Suprapubic skin (tissue), 4 donors: Measurements from ENCODE around the gene POLG2. TPM values are rescaled to one million over a fixed set of nuclear protein-coding genes. Genes with fewer than 3 reads are reported as not detected.
"Not testable (repeated sequence)": the region's sequence is repeated elsewhere in the genome, so short reads cannot be mapped to it uniquely, and the experiment has no call there.

Experiments
- DNase-seq, 2 donors: peaks; one replicate each; pipeline ENCODE4 v3.0.0-alpha.2; 2019; ENCODE audit warnings: low spot score in 2 of 2
- H3K27ac ChIP-seq: fragments of 200-600 bp; sonication (generic); one replicate; pipeline ENCODE4 v1.5.1; 2019
- H3K27me3 ChIP-seq: fragments of 200-600 bp; sonication (generic); one replicate; pipeline ENCODE4 v1.5.1; 2019
- H3K36me3 ChIP-seq: fragments of 200-600 bp; sonication (generic); one replicate; pipeline ENCODE4 v1.5.1; 2019
- H3K4me1 ChIP-seq: fragments of 200-600 bp; sonication (generic); one replicate; pipeline ENCODE4 v1.5.1; 2019
- H3K4me3 ChIP-seq: fragments of 200-600 bp; sonication (generic); one replicate; pipeline ENCODE4 v1.5.1; 2019; ENCODE audit warnings: mild to moderate bottlenecking
- H3K9me3 ChIP-seq: fragments of 200-600 bp; sonication (generic); one replicate; pipeline ENCODE4 v1.5.1; 2019
- EP300 ChIP-seq: sonication (generic); formaldehyde crosslinking; IDR thresholded peaks from one replicate; pipeline ENCODE4 v1.6.1; 2017; ENCODE audit warnings: antibody characterized with exemption
- POLR2A ChIP-seq, 2 donors: fragments of 450-650 bp; IDR thresholded peaks; one replicate each; pipeline ENCODE4 v1.6.1; 2017; ENCODE audit warnings: antibody characterized with exemption in 2 of 2, mild to moderate bottlenecking in 2 of 2, moderate library complexity in 2 of 2
- POLR2AphosphoS5 ChIP-seq, 3 donors: sonication (generic); formaldehyde crosslinking; IDR thresholded peaks; one replicate each; pipeline ENCODE4 v1.6.1; 2017; ENCODE audit warnings: antibody characterized with exemption in 3 of 3
- WGBS: methylation state at CpG from one replicate; pipeline ENCODE4 v1.1.5; 2018; 5-methylcytosine and 5-hydroxymethylcytosine counted together
- total RNA-seq, 4 donors: library from RNA; depleted of rRNA; stranded (reverse); fragments of >200 nt; gene quantifications; one replicate each; pipeline ENCODE4 v1.1.0, GENCODE V29; 2016
- TF ChIP-seq, protein P1 (sequence below), 2 donors: fragments of 200-600 bp in 1 of 2; fragments of 450-650 bp in 1 of 2; sonication (generic) in 1 of 2; IDR thresholded peaks; one replicate each; pipeline ENCODE4 v1.5.1; 2016 to 2019; ENCODE audit warnings: antibody characterized with exemption in 2 of 2, mild to moderate bottlenecking in 1 of 2, moderate library complexity in 1 of 2

POLG2 gene
- total RNA-seq, 4 donors from 2014 or later = 2.7 to 23.2 (median 5.0) TPM

DNA sequence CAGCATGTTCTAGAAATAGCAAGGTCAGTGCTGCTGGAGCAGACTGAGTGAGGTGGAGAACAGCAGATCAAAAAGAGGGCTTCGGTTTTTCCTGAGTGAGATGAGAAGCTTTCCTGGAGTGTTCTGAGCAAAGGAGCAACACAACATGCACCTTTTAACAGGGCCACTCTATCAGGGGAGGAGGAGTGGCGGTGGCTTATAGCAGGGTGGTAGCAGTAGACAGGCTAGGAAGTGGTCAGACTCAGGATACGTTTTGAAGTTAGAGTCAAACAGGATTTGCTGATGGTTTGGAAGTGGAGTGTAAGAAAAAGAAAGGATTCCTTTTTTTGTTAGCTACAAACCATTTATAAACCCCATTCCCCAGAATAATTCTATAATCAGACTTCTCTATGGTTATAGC, 12.5 kb downstream of the POLG2 start:
- 91% methylated on average over 3 of the region's 3 CpGs for WGBS
- Histone ChIP-seq H3K4me1 (no peaks in the 10 kb centered on the region), H3K27me3 (no peaks in the 10 kb centered on the region), H3K9me3 (no peaks in the 10 kb centered on the region), H3K36me3 (peaks cover 47% of the 10 kb centered on the region), H3K27ac (no peak overlapping the region), H3K4me3 (no peak overlapping the region)
- no peak for DNase-seq
- TF ChIP-seq POLR2AphosphoS5 (IDR thresholded peaks at IDR 0.05) = no peak
- no peak for TF ChIP-seq EP300
- no peak for TF ChIP-seq POLR2A (IDR thresholded peaks at IDR 0.05)
- TF ChIP-seq, protein P1, sequence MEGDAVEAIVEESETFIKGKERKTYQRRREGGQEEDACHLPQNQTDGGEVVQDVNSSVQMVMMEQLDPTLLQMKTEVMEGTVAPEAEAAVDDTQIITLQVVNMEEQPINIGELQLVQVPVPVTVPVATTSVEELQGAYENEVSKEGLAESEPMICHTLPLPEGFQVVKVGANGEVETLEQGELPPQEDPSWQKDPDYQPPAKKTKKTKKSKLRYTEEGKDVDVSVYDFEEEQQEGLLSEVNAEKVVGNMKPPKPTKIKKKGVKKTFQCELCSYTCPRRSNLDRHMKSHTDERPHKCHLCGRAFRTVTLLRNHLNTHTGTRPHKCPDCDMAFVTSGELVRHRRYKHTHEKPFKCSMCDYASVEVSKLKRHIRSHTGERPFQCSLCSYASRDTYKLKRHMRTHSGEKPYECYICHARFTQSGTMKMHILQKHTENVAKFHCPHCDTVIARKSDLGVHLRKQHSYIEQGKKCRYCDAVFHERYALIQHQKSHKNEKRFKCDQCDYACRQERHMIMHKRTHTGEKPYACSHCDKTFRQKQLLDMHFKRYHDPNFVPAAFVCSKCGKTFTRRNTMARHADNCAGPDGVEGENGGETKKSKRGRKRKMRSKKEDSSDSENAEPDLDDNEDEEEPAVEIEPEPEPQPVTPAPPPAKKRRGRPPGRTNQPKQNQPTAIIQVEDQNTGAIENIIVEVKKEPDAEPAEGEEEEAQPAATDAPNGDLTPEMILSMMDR (IDR thresholded peaks at IDR 0.05) = no peak

DNA sequence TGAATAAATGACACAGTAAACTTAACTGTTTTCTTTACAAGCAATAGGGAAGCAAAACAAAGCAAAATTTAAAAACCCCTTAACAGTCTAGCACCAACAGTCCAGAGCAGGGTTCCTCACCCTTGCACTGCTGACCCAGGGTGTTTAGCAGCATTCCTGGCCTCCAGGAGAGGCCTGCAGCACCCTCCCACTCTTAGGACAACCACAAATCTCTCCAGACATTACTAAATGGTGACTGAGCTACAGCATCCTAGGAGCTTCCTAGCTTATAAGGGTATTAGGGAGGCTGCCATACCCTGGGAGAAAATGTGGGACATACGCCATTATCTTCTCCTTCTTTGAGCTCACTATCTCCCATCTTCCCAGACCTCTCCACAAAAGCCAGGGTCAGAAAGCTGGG, 15.9 kb downstream of the POLG2 start:
- Histone ChIP-seq H3K9me3 (no peaks in the 10 kb centered on the region), H3K27ac (no peak overlapping the region), H3K36me3 (peaks cover 29% of the 10 kb centered on the region), H3K27me3 (no peaks in the 10 kb centered on the region), H3K4me1 (no peaks in the 10 kb centered on the region), H3K4me3 (no peak overlapping the region)
- no peak for DNase-seq
- 100% methylated on average over 1 of the region's 1 CpG for WGBS
- TF ChIP-seq EP300 (no peak), POLR2AphosphoS5 (IDR thresholded peaks at IDR 0.05) (no peak), POLR2A (IDR thresholded peaks at IDR 0.05) (no peak)
- TF ChIP-seq, protein P1 (IDR thresholded peaks at IDR 0.05) = no peak

DNA sequence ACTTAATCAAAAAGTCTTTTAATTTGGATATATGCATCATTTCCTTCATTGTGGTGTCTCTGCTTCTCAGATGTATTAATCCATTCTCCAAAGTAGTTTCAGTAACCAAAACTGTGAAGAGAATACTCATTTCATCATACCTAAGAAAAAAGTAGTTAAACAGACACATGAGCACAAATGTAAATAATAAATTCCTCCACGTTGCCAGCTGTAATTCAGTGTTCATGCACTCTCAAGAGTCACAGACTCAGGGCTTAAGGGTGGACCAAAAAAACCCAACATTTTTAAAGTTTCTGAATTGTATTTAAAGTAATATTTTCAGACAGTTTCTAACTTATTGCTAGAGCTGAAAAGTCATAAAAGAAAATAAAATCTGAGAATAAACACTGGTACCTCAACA, 19.0 kb downstream of the POLG2 start:
- no peaks in the 10 kb centered on the region for H3K4me1 ChIP-seq
- H3K4me3 ChIP-seq = no peak overlapping the region
- H3K9me3 ChIP-seq = no peaks in the 10 kb centered on the region
- TF ChIP-seq EP300 = no peak
- no peak for TF ChIP-seq POLR2AphosphoS5 (IDR thresholded peaks at IDR 0.05)
- TF ChIP-seq, protein P1 (IDR thresholded peaks at IDR 0.05) = no peak
- no peak for TF ChIP-seq POLR2A (IDR thresholded peaks at IDR 0.05)
- peaks cover 10% of the 10 kb centered on the region for H3K36me3 ChIP-seq
- no peak for DNase-seq
- H3K27me3 ChIP-seq = no peaks in the 10 kb centered on the region
- no peak overlapping the region for H3K27ac ChIP-seq
- 32% methylated on average over 1 of the region's 1 CpG for WGBS

DNA sequence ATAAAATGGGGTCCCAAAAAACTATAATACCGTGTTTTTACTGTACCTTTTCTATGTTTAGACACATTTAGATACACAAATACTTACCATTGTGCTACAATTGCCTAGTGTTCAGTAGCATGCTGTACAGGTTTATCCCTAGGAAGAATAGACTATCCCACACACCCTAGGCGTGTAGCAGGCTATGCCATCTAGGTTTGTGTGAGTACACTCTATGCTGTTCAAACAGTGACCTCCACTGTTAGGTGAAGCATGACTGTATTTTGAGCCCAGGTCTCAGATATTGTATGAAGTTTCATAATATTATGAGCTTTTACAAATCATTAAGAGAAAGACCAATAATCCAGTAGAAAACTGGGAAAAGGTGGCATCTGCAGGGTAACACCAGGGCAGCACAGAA, 24.3 kb downstream of the POLG2 start:
- H3K36me3 ChIP-seq = no peaks in the 10 kb centered on the region
- 91% methylated on average over 2 of the region's 2 CpGs for WGBS
- no peaks in the 10 kb centered on the region for H3K4me1 ChIP-seq
- no peaks in the 10 kb centered on the region for H3K27me3 ChIP-seq
- no peak overlapping the region for H3K4me3 ChIP-seq
- TF ChIP-seq EP300 = no peak
- no peak for TF ChIP-seq POLR2A (IDR thresholded peaks at IDR 0.05)
- no peaks in the 10 kb centered on the region for H3K9me3 ChIP-seq
- H3K27ac ChIP-seq = no peak overlapping the region
- DNase-seq = no peak

DNA sequence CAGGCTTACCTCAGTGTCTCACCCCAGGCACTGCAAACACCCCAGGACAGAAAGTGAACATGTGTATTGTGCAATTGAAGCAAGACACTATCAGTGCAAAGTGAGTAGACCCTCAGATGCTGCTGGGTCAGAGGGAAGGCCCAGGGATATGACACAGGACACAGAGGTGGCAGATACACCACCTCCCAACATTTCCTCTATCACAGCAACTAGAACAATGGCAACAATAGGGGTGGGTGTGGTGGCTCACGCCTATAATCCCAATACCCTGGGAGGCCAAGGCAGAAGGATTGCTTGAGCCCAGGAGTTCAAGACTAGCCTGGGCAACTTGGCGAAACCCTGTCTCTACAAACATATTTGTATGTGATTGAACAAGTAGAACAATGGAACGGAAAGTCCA, 25.4 kb downstream of the POLG2 start:
- DNase-seq = no peak
- Histone ChIP-seq H3K36me3 (no peaks in the 10 kb centered on the region), H3K27ac (no peak overlapping the region), H3K27me3 (no peaks in the 10 kb centered on the region), H3K4me1 (no peaks in the 10 kb centered on the region), H3K9me3 (no peaks in the 10 kb centered on the region), H3K4me3 (no peak overlapping the region)
- WGBS = 96% methylated on average over 3 of the region's 3 CpGs
- TF ChIP-seq POLR2A (IDR thresholded peaks at IDR 0.05) = no peak
- no peak for TF ChIP-seq EP300
- TF ChIP-seq POLR2AphosphoS5 (IDR thresholded peaks at IDR 0.05) = no peak
- TF ChIP-seq, protein P1 (IDR thresholded peaks at IDR 0.05) = no peak

DNA sequence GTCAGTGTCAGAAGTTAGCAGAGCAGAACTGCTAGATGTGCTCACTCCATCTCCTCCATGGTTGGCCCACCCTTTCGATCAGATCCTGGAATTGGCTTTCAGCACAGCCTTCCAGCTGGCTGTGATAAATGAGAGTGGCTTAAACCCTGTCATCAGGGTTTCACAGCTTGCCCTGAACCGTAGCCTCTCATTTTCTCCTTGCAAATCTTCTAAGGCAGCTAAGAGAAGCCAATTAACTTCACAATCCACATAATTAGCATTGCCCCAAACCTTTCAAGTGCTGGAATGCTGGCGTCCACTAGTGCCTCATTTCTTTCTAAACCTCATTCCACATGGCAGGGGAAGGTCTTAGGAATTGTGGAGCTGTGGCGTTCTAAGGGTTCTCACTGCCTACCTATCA, 26.2 kb downstream of the POLG2 start:
- Histone ChIP-seq H3K27me3 (no peaks in the 10 kb centered on the region), H3K9me3 (no peaks in the 10 kb centered on the region), H3K4me3 (no peak overlapping the region), H3K36me3 (no peaks in the 10 kb centered on the region), H3K27ac (no peak overlapping the region), H3K4me1 (no peaks in the 10 kb centered on the region)
- no peak for TF ChIP-seq EP300
- TF ChIP-seq, protein P1 (IDR thresholded peaks at IDR 0.05) = no peak
- TF ChIP-seq POLR2AphosphoS5 (IDR thresholded peaks at IDR 0.05) = no peak
- WGBS = 76% methylated on average over 4 of the region's 4 CpGs
- DNase-seq = no peak

DNA sequence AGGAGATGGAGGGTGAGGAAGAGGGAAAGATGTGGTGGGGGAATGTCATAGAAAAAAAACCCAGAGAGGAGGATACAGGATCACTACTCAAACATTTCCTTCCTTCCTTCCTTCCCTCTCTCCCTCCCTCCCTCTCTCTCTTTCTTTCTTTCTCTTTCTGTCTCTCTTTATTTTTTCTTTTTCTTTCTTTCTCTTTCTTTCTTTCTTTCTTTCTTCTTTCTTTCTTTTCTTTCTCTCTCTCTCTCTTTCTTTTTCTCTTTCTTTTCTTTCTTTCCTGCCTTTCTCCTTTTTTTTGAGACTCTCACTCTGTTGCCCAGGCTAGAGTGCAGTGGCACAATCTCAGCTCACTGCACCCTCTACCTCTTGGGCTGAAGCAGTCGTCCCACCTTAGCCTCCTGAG, 30.0 kb downstream of the POLG2 start:
- H3K36me3 ChIP-seq, H3K4me3 ChIP-seq, H3K27me3 ChIP-seq, H3K27ac ChIP-seq, H3K4me1 ChIP-seq, DNase-seq, H3K9me3 ChIP-seq: not testable (repeated sequence)
- 84% methylated on average over 1 of the region's 1 CpG for WGBS
